H1 (cell line): ENCODE results near the gene GALNT2. TPM values are rescaled to one million over a fixed set of nuclear protein-coding genes. Genes with fewer than 3 reads are reported as not detected.

Experiments used
- CBX8 ChIP-seq: fragments of 300-800, 300-1000 bp; sonication (generic); IDR thresholded peaks from 2 replicates; pipeline ENCODE4 v1.7.1; 2016; ENCODE audit warnings: low read depth, low read length, borderline replicate concordance
- GABPA ChIP-seq: IDR thresholded peaks from 2 replicates; pipeline ENCODE4 v1.6.1; 2011; ENCODE audit warnings: mild to moderate bottlenecking, low read length, moderate library complexity, borderline replicate concordance; ENCODE audit not compliant: insufficient read depth
- GTF2F1 ChIP-seq: IDR thresholded peaks from 2 replicates; pipeline ENCODE4 v1.6.1; 2012; ENCODE audit warnings: low read depth, low read length, improper control_type of control experiment, borderline replicate concordance
- HDAC2 ChIP-seq, 2 experiments: fragments of 300-600 bp in 1 of 2; sonication (generic) in 1 of 2; IDR thresholded peaks; 2 replicates each; pipeline ENCODE4 v1.6.1; 2011 to 2012; ENCODE audit warnings: low read depth in 2 of 2, low read length in 2 of 2, mild to moderate bottlenecking in 2 of 2, moderate library complexity in 2 of 2, borderline replicate concordance in 1 of 2, inconsistent platforms in 1 of 2
- NANOG ChIP-seq: IDR thresholded peaks from 2 replicates; pipeline ENCODE4 v1.6.1; 2011; ENCODE audit warnings: low read length, low read depth, mild to moderate bottlenecking, inconsistent platforms; ENCODE audit not compliant: insufficient read depth, poor library complexity, severe bottlenecking
- POLR2A ChIP-seq, 2 experiments: IDR thresholded peaks; 1 replicate in 1 of 2; 2 replicates in 1 of 2; pipeline ENCODE4 v1.6.1; 2011; ENCODE audit warnings: low read depth in 2 of 2, low read length in 2 of 2, mild to moderate bottlenecking in 2 of 2; ENCODE audit errors: control extremely low read depth in 1 of 2
- POLR2AphosphoS5 ChIP-seq: IDR thresholded peaks from 2 replicates; pipeline ENCODE4 v1.6.1; 2011; ENCODE audit warnings: low read depth, low read length
- SP1 ChIP-seq: IDR thresholded peaks from 2 replicates; pipeline ENCODE4 v1.6.1; 2011; ENCODE audit warnings: low read depth, low read length
- TBP ChIP-seq: IDR thresholded peaks from 2 replicates; pipeline ENCODE4 v1.6.1; 2011; ENCODE audit warnings: low read depth, low read length, improper control_type of control experiment
- polyA plus RNA-seq, 7 experiments: library from polyadenylated mRNA; depleted of rRNA in 3 of 7; stranded (reverse) in 5 of 7; unstranded in 2 of 7; fragments of >200 nt in 5 of 7; fragments of 200-250 nt in 2 of 7; gene quantifications; 1 replicate in 5 of 7; 2 replicates in 1 of 7; 4 replicates in 1 of 7; pipeline versions ENCODE4 v1.2.1 to v1.2.3, GENCODE V29; 2011 to 2013; ENCODE audit warnings: missing spikeins in 2 of 7, mixed read lengths in 2 of 7
- total RNA-seq: library from RNA; stranded (reverse); fragmentation: NEBNext Ultra II Directional; extraction: Animal tissue kit (Norgen Biotek cat#: 25700); gene quantifications from 2 replicates; pipeline ENCODE4 v1.2.1, GENCODE V29; 2021

GALNT2 gene
- total and polyA plus RNA-seq, 2 of the 8 experiments (the other 6 are each of a cell fraction or from before 2014, with no cell fraction given) = 34.5 to 75.3 TPM

- no peak for TF ChIP-seq NANOG
- no peak for TF ChIP-seq GTF2F1
- TF ChIP-seq POLR2A (IDR thresholded peaks at IDR 0.05; ENCODE audit: control extremely low read depth in 1 of 2, low read depth in 2 of 2, low read length in 2 of 2) = no peak
- TF ChIP-seq GABPA = no peak
- no peak for TF ChIP-seq POLR2AphosphoS5
- no peak for TF ChIP-seq SP1
- no peak for TF ChIP-seq TBP
- no peak for TF ChIP-seq CBX8
- no peak for TF ChIP-seq HDAC2 (IDR thresholded peaks at IDR 0.05; ENCODE audit: borderline replicate concordance in 1 of 2, low read depth in 2 of 2, low read length in 2 of 2)
These were observed 211.3 kb downstream of the GALNT2 start (continued) for GRCh38 chr1:230278376-230278775.
